ENCODE measurements around the gene DUSP10.

Gene DUSP10

DNA sequence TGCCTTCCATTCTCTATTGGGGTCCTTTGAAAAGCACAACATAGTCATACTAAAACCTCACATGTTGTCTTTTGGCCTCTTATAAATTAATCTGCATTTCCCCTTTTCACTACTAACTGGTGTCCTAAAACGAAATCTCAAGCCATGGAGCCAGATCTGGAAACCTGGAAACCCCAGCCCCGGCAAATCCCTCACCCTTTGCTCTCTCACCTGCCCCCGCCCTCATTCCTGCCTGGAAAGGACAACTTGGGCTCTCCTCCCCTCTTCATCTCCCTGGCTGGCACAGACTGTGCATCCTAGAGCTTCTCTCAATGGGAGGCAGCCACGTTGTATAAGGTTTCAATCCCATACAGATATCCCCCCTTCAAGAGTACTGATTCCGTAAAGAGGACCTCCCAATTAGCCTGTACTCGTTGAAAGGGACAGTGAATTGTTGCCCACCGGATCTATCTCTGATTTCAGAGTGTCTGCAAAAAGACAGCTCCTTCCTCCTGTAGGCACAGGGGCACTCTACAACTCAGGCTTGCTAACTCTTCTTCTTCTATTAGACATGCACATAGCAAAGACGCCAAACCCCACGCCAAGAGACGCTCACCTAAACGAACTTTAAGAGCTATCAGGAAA, 1.4 kb downstream of the DUSP10 start:
- H3K9me3 ChIP-seq (ENCODE audit: control insufficient read depth, low read length), result no peaks in the 10 kb centered on the region
- H3K36me3 ChIP-seq (ENCODE audit: control insufficient read depth, insufficient read depth, low read length), result no peaks in the 10 kb centered on the region
- H3K4me1 ChIP-seq (ENCODE audit: control insufficient read depth, insufficient read depth, low read length), result peaks cover 17% of the 10 kb centered on the region
- H3K9ac ChIP-seq (ENCODE audit: low read length), result peak overlapping the region; percentile 95
- peak overlapping the region; percentile 65 for H3K4me3 ChIP-seq (ENCODE audit: low read length)
- no peaks in the 10 kb centered on the region for H3K27me3 ChIP-seq (ENCODE audit: control insufficient read depth, insufficient read depth, low read length)

DNA sequence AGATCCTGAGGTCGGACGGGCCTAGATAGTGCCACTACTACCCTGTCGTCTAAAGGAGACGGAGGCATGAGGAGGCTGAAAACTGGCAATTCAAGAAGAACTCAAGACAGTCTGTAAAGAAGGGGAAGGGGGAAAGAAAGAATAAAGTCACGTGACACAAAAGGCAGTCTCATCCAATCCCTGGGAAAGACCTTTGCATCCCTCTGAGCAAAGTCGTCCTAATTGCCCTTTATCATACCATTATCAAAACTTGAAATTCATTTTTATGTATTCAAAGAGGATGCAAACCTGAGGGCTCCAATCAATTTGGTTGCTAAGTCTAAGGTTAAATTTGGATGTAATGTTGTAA, 2.2 kb downstream of the DUSP10 start:
- Histone ChIP-seq H3K36me3 (ENCODE audit: control insufficient read depth, insufficient read depth, low read length) (no peaks in the 10 kb centered on the region), H3K9ac (ENCODE audit: low read length) (no peak overlapping the region), H3K4me1 (ENCODE audit: control insufficient read depth, insufficient read depth, low read length) (peaks cover 17% of the 10 kb centered on the region), H3K27me3 (ENCODE audit: control insufficient read depth, insufficient read depth, low read length) (no peaks in the 10 kb centered on the region), H3K9me3 (ENCODE audit: control insufficient read depth, low read length) (no peaks in the 10 kb centered on the region), H3K4me3 (ENCODE audit: low read length) (no peak overlapping the region)

DNA sequence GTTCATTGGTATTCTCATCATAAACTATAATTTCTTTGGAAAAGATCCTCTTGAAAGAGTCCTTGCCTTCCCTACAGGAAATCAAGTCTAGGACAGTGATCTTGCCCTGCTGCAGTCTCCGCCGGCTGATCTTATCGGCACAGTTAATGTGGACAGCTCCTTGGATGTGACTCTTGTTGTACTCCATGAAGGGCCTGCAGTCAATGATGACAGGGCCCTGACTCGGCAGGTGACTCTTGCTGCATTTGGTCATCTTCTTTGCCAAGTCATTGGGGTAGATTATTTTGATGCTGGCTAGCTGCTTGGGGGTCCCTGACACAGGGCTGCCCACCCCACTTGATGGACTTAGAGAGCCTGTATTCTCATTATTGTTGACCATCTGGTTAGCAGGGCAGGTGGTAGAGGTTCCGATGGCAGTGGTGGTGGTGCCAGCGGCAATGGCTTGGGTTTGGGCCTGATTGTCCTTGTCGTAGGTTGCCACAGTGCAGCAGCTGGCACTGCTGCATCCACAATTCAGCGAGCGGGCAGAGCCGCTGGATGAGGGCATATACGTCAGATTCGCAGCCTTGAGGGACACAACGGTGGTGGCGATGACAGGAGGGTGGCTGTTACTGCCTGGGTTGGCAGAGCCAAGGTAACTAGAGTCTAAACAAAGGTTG, 2.7 kb downstream of the DUSP10 start:
- H3K4me1 ChIP-seq (ENCODE audit: control insufficient read depth, insufficient read depth, low read length), result peaks cover 17% of the 10 kb centered on the region
- no peaks in the 10 kb centered on the region for H3K9me3 ChIP-seq (ENCODE audit: control insufficient read depth, low read length)
- H3K36me3 ChIP-seq (ENCODE audit: control insufficient read depth, insufficient read depth, low read length), result no peaks in the 10 kb centered on the region
- no peak overlapping the region for H3K4me3 ChIP-seq (ENCODE audit: low read length)
- H3K9ac ChIP-seq (ENCODE audit: low read length), result no peak overlapping the region
- H3K27me3 ChIP-seq (ENCODE audit: control insufficient read depth, insufficient read depth, low read length), result no peaks in the 10 kb centered on the region

DNA sequence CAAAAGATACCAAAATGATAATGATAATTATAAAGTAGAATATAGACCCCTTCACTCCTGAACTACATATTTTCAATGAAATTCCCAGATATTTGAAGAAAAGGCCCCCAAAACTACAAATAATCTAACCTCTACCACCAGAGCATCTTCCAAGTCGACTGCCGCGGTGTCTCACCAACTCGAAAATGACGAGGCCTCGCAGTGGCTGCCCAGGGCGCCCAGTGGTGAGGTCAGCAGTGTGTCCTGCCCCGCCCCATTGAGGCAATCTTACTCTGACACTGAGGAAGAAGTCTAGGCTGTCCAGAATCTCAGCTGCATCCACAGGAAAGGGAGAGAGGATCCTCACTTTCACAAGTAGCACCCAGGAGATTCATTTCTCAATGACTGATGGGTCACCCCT, 5.2 kb downstream of the DUSP10 start:
- peaks cover 17% of the 10 kb centered on the region for H3K4me1 ChIP-seq (ENCODE audit: control insufficient read depth, insufficient read depth, low read length)
- H3K9ac ChIP-seq (ENCODE audit: low read length), result no peak overlapping the region
- H3K27me3 ChIP-seq (ENCODE audit: control insufficient read depth, insufficient read depth, low read length), result no peaks in the 10 kb centered on the region
- no peaks in the 10 kb centered on the region for H3K36me3 ChIP-seq (ENCODE audit: control insufficient read depth, insufficient read depth, low read length)
- H3K9me3 ChIP-seq (ENCODE audit: control insufficient read depth, low read length), result no peaks in the 10 kb centered on the region
- no peak overlapping the region for H3K4me3 ChIP-seq (ENCODE audit: low read length)

DNA sequence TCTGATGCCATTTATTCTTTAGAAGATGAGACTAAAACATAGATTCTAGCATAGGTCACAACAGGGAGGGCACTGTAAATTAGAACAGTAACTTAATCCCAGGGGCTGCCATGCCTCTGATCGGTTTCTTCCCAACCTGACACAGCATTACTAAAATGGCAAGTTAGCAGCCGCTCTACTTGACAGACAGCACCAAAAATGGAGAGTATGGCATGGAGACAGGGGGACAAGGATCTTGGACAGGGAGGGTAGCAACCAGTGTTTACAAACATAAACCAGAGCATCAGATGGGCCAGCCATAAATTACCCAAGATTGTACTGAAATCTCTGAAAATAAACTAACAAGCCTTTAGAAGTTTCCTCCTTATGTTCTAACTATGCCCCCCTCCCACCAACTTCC, 5.9 kb downstream of the DUSP10 start:
- no peaks in the 10 kb centered on the region for H3K36me3 ChIP-seq (ENCODE audit: control insufficient read depth, insufficient read depth, low read length)
- H3K27me3 ChIP-seq (ENCODE audit: control insufficient read depth, insufficient read depth, low read length), result no peaks in the 10 kb centered on the region
- no peaks in the 10 kb centered on the region for H3K9me3 ChIP-seq (ENCODE audit: control insufficient read depth, low read length)
- no peak overlapping the region for H3K9ac ChIP-seq (ENCODE audit: low read length)
- H3K4me1 ChIP-seq (ENCODE audit: control insufficient read depth, insufficient read depth, low read length), result peaks cover 17% of the 10 kb centered on the region
- no peak overlapping the region for H3K4me3 ChIP-seq (ENCODE audit: low read length)

DNA sequence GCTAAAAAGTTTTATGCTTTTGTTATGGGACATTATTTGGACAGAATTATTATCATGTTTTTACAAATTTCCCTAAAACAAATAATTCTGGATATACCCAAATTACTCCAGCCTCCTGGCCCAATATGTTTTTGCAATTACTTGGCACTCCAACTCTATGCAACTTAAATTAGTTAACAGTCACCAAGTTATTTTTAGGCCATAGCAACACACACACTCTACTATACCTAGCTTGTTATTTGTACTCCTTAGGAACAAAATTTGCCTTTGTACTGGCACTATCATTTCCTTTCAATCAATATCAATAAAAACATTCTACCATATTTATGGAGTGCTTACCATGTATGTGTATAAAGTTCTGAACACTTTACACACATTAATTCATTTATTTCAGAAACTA, 7.7 kb downstream of the DUSP10 start:
- no peaks in the 10 kb centered on the region for H3K27me3 ChIP-seq (ENCODE audit: control insufficient read depth, insufficient read depth, low read length)
- no peak overlapping the region for H3K4me3 ChIP-seq (ENCODE audit: low read length)
- no peaks in the 10 kb centered on the region for H3K9me3 ChIP-seq (ENCODE audit: control insufficient read depth, low read length)
- H3K9ac ChIP-seq (ENCODE audit: low read length), result no peak overlapping the region
- H3K4me1 ChIP-seq (ENCODE audit: control insufficient read depth, insufficient read depth, low read length), result peaks cover 9% of the 10 kb centered on the region
- no peaks in the 10 kb centered on the region for H3K36me3 ChIP-seq (ENCODE audit: control insufficient read depth, insufficient read depth, low read length)

DNA sequence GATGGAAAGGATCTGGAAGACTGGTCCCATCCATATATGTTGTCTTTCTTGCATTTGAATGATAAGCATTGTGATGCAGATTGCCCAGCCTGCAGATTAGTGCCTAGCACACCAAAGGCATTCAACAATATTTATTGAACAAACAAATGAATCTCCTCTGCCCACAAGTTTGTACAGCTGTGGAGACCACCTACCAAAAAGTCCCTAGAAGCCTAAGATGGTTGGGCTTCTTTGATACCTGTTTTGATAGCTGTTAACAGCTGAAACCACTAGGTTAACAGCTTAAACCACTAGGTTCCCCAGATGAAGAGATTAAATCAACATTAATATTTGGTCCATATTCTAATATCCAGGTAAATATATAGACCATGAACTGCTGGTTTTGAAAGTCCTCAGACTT, 9.8 kb downstream of the DUSP10 start:
- Histone ChIP-seq H3K36me3 (ENCODE audit: control insufficient read depth, insufficient read depth, low read length) (no peaks in the 10 kb centered on the region), H3K9ac (ENCODE audit: low read length) (no peak overlapping the region), H3K9me3 (ENCODE audit: control insufficient read depth, low read length) (no peaks in the 10 kb centered on the region), H3K27me3 (ENCODE audit: control insufficient read depth, insufficient read depth, low read length) (no peaks in the 10 kb centered on the region), H3K4me1 (ENCODE audit: control insufficient read depth, insufficient read depth, low read length) (peaks cover 11% of the 10 kb centered on the region), H3K4me3 (ENCODE audit: low read length) (no peak overlapping the region)

DNA sequence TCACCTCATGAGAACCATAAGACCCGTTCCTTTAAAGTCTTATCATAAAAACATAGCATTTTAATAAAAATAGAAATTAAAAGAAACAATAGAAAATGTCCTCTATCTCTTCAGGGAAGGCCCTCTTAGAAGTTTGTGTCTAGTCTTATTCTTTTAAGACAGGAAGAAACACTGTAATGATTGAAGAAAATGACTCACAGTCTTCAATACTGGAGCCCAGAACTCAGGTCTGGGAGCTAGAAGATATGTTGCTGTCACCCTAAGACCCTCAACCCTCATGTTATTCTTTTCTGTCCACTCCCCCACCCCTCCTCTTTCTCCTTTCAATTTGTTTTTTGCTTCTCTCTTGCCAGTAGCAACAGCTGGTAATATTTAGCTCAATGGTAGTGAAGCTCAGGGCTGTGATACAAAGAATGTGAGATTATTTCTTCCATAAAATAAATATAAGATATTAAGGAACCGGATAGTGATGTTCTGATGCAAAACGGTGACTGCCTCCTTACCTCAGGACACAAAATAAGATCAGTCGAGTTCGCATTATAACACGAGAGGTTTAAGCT, 12.0 kb downstream of the DUSP10 start:
- no peak overlapping the region for H3K4me3 ChIP-seq (ENCODE audit: low read length)
- H3K36me3 ChIP-seq (ENCODE audit: control insufficient read depth, insufficient read depth, low read length), result no peaks in the 10 kb centered on the region
- no peaks in the 10 kb centered on the region for H3K27me3 ChIP-seq (ENCODE audit: control insufficient read depth, insufficient read depth, low read length)
- H3K9me3 ChIP-seq (ENCODE audit: control insufficient read depth, low read length), result no peaks in the 10 kb centered on the region
- peaks cover 24% of the 10 kb centered on the region for H3K4me1 ChIP-seq (ENCODE audit: control insufficient read depth, insufficient read depth, low read length)
- H3K9ac ChIP-seq (ENCODE audit: low read length), result no peak overlapping the region

DNA sequence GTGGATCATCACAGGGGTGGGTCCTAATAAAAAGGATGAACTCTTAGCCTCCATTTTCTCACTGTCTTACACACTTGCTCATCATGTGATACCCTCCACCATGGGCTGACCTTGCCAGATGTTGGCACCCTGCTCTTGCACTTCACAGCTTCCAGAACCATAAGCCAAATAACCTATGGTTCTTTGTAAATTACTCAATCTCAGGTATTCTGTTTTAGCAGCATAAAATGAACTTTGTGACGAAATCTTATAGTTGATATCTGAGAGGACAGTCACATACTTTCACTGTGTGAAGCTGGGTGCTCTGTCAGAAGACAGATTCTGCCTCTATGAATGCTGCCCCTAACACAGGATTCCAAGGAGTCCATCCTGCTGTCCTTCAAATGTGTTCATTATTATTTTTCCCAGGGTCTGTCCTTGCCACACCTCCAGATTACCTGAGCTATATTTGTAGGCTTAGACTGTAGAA, 13.8 kb downstream of the DUSP10 start:
- no peak overlapping the region for H3K4me3 ChIP-seq (ENCODE audit: low read length)
- no peaks in the 10 kb centered on the region for H3K36me3 ChIP-seq (ENCODE audit: control insufficient read depth, insufficient read depth, low read length)
- H3K4me1 ChIP-seq (ENCODE audit: control insufficient read depth, insufficient read depth, low read length), result peaks cover 28% of the 10 kb centered on the region
- H3K9ac ChIP-seq (ENCODE audit: low read length), result no peak overlapping the region
- no peaks in the 10 kb centered on the region for H3K9me3 ChIP-seq (ENCODE audit: control insufficient read depth, low read length)
- H3K27me3 ChIP-seq (ENCODE audit: control insufficient read depth, insufficient read depth, low read length), result no peaks in the 10 kb centered on the region

DNA sequence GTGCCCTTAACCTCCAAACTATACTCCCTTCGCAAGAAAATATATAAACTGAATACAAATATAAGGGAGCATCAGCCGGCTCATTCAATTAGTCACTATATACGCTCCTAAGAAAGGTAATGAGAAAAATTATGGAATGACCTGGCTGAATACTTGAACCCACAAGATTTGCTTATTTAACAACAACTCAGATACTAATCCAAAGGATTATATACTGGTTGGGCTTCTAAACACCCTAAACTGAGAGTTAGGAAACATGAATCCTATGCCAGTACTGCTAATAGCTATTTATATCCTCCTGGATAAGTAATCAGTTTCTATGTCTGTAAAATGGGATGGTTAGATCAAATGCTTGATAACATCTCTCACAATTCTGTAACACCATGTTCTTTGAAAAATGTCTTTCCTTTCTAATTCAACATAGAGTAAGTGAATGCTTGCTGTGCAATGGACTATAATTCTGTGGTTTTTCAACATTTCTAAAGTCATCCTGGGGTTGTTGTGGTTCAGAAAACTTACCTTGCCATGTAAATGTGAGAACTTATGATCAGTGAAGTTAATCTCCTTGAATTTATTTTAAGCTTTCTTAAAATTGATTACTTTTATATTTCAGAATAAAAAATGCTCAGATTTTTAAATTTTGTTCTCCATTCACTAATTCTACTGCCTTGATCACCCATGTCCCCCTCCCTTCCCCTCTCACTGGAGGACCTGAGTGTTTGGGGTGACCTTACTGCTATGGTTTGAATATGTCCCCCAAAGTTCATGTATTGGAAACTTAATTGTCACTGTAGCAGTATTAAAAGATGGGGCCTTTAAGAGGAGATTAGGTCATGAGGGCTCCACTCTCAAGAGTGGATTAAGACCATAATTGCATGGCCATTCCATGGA, 14.5 kb downstream of the DUSP10 start:
- Histone ChIP-seq H3K4me1 (ENCODE audit: control insufficient read depth, insufficient read depth, low read length) (peaks cover 28% of the 10 kb centered on the region), H3K36me3 (ENCODE audit: control insufficient read depth, insufficient read depth, low read length) (no peaks in the 10 kb centered on the region)

DNA sequence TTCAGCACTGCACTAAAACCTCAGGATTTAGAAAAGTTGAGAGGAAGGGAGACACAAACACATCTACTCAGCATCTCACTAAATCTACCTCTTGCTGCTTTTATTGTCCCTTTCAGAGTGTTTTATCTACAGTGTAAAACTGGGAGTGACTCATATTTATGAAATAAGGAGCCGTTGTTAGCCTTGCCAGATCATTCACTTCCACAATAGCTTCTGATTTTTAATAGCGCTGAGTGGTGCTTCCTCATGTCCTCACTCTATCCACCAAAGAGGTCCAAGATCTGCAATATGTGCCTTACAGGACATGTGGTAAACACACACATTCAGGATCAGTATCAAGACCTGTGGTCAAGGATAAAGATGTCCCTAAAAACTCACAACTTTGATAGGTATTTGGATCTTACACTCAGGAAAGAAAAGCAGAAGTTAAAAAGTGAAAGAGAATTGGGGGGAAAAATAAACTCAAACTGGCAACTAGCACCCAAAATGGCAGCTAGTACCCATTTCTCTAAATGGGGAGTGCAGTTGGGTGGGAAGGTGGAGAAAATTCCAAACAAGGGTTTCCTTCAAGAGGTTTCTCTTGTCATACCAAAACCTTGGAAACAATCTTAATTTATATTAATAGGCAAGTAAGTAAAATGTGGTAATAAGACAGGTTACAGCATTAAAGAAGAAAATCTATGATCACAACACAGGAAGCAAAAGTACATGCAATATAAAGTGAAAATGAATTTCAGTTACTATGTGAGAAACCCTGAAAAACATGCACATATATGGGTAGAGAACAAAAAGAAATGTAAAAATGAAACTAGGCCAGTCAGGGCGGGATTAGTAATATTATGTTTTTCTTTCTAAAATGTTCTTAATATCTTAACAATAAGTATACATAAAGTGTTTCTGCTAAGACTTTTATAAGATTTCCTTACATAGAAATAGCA, 15.9 kb downstream of the DUSP10 start:
- H3K4me3 ChIP-seq (ENCODE audit: low read length), result no peak overlapping the region
- H3K27me3 ChIP-seq (ENCODE audit: control insufficient read depth, insufficient read depth, low read length), result no peaks in the 10 kb centered on the region
- H3K9me3 ChIP-seq (ENCODE audit: control insufficient read depth, low read length), result no peaks in the 10 kb centered on the region
- H3K36me3 ChIP-seq (ENCODE audit: control insufficient read depth, insufficient read depth, low read length), result no peaks in the 10 kb centered on the region
- H3K9ac ChIP-seq (ENCODE audit: low read length), result no peak overlapping the region
- H3K4me1 ChIP-seq (ENCODE audit: control insufficient read depth, insufficient read depth, low read length), result peaks cover 28% of the 10 kb centered on the region

More for the DNA sequence above, 14.5 kb downstream of the DUSP10 start:
- Histone ChIP-seq H3K9ac (ENCODE audit: low read length) (no peak overlapping the region), H3K27me3 (ENCODE audit: control insufficient read depth, insufficient read depth, low read length) (no peaks in the 10 kb centered on the region), H3K4me3 (ENCODE audit: low read length) (no peak overlapping the region), H3K9me3 (ENCODE audit: control insufficient read depth, low read length) (no peaks in the 10 kb centered on the region)

All from mucosa of stomach (tissue), 1 donor.